Suppressor macrophage treated with lipopolysaccharide for 4 hours (primary cell): ENCODE results near the gene CSMD2.

Experiments used
- DNase-seq: peaks from one replicate; pipeline ENCODE4 v3.0.0-alpha.2; 2020

Gene CSMD2

DNA sequence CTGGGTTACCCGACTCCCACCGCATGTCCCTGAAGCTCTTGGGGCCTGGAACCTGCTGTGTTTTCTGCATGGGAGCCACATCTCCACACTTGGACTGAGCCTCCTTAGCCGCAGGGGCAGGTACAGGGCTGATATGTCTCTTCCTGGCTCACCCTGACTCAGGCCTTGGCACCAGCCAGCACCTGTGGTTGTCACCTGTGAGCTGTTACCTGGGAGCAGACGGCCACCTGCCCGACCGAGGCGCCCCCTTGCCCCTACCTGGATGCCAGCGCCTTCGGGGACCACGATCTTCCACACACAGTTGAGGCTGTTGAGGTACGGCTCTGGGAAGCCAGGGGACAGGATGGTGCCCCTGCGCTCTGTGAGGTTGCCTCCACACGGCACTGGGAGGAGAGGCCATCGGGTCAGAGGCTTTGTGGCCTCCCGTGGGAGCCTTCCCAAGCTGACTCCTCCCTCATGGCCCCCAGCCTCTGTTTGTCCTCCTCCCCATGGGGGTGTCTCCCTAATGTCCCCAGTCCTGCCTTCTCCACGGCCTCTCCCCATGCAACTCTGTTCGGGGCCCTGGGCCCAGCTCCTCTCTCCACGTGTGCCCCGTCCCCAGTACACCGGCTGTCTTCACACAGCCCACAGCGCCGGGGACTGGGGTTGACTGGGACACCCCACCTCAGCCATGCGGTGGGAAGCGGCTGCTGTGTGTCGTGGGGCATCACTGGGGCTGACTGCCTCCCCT is 540.6 kb downstream of the CSMD2 start:
- DNase-seq = no peak

GRCh38 chr1:33623811-33624210 is 541.2 kb downstream of the CSMD2 start:
- DNase-seq = no peak

GRCh38 chr1:33622757-33623156 is 542.3 kb downstream of the CSMD2 start:
- DNase-seq = no peak

- no peak for DNase-seq
Observed at GRCh38 chr1:33618636-33619035, 546.4 kb downstream of the CSMD2 start.

- DNase-seq = no peak
Observed at GRCh38 chr1:33617451-33617850, 547.6 kb downstream of the CSMD2 start.

- DNase-seq = no peak
Observed at GRCh38 chr1:33616780-33617179, 548.2 kb downstream of the CSMD2 start.

- DNase-seq = no peak
Observed at GRCh38 chr1:33615546-33615945, 549.5 kb downstream of the CSMD2 start.

DNA sequence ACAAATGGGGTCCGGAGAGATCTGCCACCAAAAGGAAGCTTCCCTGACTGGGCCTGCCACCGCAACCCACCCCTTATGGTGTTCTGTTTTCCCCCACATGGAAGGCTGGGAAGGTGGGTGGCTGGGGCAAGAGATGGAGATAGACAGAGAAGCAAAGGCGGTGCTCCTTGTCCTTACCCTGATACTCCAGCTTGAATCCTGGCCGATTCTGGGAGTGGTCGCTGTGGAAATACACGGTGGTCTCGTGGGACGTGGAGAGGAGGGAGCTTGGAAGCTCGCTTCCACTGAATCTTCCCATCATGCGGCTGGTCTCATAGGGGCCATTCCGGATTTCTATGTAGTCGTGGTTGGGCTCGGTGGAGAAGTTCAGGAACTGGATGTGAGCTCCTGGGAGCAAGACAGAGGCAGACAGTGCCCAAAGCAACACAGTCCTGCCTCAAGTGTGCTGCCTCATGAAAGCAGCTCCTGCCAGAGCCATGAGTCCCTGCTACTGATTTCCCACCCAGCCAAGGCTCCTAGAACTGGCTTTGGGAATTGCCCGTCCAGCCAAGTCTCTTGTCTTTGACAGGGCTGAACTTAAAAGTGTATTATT is 554.1 kb downstream of the CSMD2 start:
- DNase-seq = no peak

DNA sequence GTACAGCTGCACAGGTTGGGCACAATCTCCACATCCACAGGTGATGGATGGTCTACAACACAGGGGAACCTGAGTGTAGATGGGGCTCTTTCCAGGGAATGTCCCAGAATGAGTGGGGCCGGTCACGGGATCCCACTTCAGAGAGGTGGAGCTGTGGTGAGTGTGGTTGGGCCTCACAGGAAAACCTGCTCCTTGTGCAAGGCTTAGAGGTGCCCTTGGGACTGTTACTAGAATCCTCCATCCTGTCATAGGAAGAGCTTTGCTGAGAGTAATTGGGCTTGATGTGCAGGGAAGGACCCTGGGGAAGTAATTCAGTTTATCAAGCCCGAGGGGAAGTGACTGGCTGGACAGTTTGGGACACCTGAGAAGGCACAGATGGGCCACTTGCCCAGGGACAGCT is 554.6 kb downstream of the CSMD2 start:
- no peak for DNase-seq

DNA sequence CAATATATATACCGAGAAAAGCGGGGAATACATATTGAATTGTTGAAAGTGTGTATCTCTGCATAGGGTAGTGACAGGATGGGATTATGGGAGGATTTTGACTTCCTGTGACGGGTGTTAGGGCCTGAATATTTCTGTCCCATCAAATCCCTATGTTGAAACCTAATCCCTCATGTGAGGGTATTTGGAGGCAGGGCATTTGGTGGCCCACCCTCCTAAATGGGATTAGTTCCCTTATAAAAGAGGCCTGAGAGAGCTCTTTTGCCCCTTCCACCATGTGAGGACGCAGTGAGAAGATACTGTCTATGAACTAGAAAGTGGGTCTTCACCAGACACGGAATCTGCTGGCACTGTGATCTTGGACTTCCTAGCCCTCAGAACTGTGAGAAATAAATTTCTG is 555.3 kb downstream of the CSMD2 start:
- DNase-seq = no peak

- no peak for DNase-seq
Observed at GRCh38 chr1:33608825-33609400, 556.1 kb downstream of the CSMD2 start.

DNA sequence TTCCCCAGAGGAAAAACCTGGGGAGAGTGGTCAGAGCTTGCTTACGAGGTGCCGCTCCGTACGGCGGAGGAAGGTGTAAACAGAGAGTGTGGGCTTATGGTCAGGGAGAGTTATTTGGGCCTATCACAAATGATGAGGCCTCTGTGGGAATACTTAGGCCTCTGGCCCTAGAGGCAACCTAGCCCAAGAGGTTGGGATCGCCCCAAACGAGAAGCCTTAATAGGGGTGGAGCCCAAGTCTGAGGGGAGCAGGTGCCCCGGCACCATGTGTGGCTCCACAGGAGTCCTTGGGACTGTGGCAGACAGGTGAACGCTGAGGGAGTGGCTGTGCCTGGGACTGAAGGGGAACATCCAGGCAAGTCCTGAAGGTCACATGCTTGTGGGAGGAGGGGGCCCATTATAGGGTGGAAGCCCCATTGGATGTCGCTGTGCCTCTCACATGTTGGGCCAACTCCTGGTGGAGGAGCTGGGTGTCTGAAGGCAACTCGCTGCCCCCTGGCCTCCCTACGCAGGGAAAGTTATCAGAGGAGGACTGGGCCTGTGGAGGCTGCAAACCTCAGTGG is 557.5 kb downstream of the CSMD2 start:
- DNase-seq = no peak

GRCh38 chr1:33606272-33606671 is 558.8 kb downstream of the CSMD2 start:
- DNase-seq = no peak

DNA sequence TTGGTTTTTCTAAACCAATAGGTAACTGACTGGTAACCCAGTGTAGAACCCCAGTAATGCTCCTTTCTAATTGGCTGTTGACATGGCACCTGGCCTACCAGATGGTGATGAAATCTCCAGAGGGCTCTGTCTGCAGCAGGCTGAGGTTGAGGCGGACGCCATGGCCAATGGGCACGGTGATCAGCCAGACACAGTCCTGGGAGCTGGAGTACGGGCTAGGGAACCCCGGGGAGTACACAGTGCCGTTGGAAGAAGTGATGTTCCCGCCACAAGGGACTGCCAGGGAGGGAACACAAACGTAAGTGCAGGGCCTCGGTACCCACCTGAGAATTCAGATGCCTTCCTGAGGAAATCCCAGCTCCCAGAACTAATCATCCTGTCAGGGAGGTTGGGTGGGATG is 562.8 kb downstream of the CSMD2 start:
- no peak for DNase-seq

GRCh38 chr1:33601751-33602150 is 563.3 kb downstream of the CSMD2 start:
- DNase-seq = no peak

- DNase-seq = peak; percentile 25
Observed at GRCh38 chr1:33599516-33600115, 565.4 kb downstream of the CSMD2 start.

DNA sequence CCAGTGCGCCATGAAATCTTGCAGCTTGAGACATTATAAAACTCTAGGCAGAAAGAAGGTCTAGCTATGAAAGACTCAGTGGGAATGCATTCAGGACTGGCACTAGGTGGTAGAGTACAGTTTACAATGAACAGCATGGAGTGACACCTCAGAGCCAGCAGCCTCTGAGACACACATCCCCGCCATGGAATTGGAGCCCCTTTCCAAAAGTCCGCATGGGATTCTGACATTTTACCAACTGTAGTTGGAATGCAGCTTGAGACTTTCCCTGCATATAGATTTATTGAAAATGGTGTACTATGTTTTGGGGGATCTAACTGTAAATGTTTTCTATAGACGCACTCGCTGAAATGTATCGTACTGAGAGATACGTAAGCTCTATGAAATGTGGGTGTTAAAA is 576.3 kb downstream of the CSMD2 start:
- no peak for DNase-seq

GRCh38 chr1:33586795-33587194 is 578.2 kb downstream of the CSMD2 start:
- DNase-seq = no peak

- DNase-seq = no peak
Observed at GRCh38 chr1:33586106-33586505, 578.9 kb downstream of the CSMD2 start.

DNA sequence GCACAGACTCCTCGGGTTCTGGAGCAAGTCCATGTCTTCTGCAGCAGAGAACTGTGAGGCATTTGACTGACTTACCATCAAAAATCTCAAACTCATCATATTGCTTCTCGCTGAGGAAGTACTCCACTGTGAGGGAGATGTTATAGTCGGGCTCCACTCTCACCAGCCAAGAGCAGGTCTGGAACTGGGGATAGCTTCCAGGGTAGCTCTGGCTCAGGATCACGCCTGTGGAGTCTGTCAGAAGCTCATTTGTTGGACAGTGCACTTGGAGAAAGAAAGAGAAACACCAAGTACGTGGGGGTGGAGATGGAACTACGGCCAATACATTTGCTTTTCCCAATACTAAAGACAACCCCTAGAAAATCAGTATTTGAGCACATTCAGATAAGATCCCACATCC is 581.5 kb downstream of the CSMD2 start:
- no peak for DNase-seq

- no peak for DNase-seq
Observed at GRCh38 chr1:33578557-33579448, 586.2 kb downstream of the CSMD2 start.

GRCh38 chr1:33577663-33578062 is 587.4 kb downstream of the CSMD2 start:
- DNase-seq = no peak
